Measurements from ENCODE around the gene UFD1. TPM values are rescaled to one million over a fixed set of nuclear protein-coding genes. Genes with fewer than 3 reads are reported as not detected.

UFD1 gene
- total and polyA plus RNA-seq, 2 of the 13 experiments (the other 11 are each of a cell fraction or from before 2014, with no cell fraction given): 47.9 to 51.1 TPM

DNA sequence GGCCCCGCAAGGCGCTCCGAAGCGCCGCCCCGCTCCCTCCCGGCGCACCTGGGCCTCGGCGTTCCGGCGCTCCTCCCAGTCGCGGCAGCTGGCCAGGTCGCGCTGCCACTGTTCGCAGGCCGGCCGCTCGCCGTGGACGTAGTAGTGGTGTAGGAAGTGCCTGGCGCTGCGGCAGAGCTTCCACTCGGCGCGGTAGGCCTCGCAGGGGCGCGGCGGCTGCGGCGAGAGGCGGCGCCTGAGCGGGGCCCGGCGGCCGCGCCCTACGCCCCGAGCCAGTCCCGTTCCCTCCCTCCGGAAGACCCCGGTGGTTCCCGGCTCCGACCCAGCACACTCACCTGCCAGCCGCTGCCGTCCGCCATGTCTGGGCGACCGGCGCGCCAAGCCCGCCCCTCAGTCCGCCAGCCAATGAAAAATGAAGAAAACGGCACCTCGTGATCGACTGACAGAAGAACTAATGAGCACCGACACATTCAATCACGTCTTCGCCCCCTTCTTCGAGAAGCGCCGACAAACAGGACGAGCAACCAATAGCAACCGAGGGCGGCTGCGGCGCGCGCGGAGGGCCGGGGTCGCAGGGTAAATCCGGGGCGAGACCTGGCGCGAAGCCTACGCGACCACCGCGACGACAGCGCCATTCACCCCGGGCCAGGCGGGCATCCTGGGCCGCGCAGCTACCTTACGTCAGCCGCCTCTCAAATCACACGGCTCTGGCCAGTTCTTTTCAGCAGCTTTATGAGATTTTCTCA is 31.5 kb downstream of the UFD1 start, which contains the start of gene C22orf39 (continued):
- TF ChIP-seq, protein P1, sequence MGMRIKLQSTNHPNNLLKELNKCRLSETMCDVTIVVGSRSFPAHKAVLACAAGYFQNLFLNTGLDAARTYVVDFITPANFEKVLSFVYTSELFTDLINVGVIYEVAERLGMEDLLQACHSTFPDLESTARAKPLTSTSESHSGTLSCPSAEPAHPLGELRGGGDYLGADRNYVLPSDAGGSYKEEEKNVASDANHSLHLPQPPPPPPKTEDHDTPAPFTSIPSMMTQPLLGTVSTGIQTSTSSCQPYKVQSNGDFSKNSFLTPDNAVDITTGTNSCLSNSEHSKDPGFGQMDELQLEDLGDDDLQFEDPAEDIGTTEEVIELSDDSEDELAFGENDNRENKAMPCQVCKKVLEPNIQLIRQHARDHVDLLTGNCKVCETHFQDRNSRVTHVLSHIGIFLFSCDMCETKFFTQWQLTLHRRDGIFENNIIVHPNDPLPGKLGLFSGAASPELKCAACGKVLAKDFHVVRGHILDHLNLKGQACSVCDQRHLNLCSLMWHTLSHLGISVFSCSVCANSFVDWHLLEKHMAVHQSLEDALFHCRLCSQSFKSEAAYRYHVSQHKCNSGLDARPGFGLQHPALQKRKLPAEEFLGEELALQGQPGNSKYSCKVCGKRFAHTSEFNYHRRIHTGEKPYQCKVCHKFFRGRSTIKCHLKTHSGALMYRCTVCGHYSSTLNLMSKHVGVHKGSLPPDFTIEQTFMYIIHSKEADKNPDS (CRISPR knock-in tag; IDR thresholded peaks at IDR 0.05): no peak
- TF ChIP-seq TOE1 (CRISPR knock-in tag; IDR thresholded peaks at IDR 0.05): no peak
- no peak for TF ChIP-seq THYN1 (CRISPR knock-in tag; IDR thresholded peaks at IDR 0.05; ENCODE audit: borderline replicate concordance, low read depth)
- no peak for TF ChIP-seq FUBP1 (CRISPR knock-in tag; IDR thresholded peaks at IDR 0.05; ENCODE audit: borderline replicate concordance)
- TF ChIP-seq IRF9 (CRISPR knock-in tag; IDR thresholded peaks at IDR 0.05; ENCODE audit: borderline replicate concordance): no peak
- peak; percentile 43; the same call in 1 of the 2 replicates for TF ChIP-seq ZNF142 (CRISPR knock-in tag; IDR thresholded peaks at IDR 0.05)
- TF ChIP-seq ZNF24 (IDR thresholded peaks at IDR 0.05): no peak
- 0 out of 2 replicates have a peak, but pooled peaks have one; percentile 55 for TF ChIP-seq ZHX1 (CRISPR knock-in tag; IDR thresholded peaks at IDR 0.05; ENCODE audit: low read depth)
- TF ChIP-seq ZNF253 (CRISPR knock-in tag; IDR thresholded peaks at IDR 0.05; ENCODE audit: borderline replicate concordance): no peak
- TF ChIP-seq FOSL1 (CRISPR knock-in tag; IDR thresholded peaks at IDR 0.05; ENCODE audit: borderline replicate concordance): no peak
- TF ChIP-seq AGO1 (IDR thresholded peaks at IDR 0.05; ENCODE audit: low read depth, low read length, poor library complexity, severe bottlenecking): peak; percentile 82
- TF ChIP-seq NCOA2 (CRISPR knock-in tag; IDR thresholded peaks at IDR 0.05): no peak
- no peak for TF ChIP-seq ZNF292 (CRISPR knock-in tag; IDR thresholded peaks at IDR 0.05; ENCODE audit: borderline replicate concordance, low read depth)
- TF ChIP-seq NFE2L2 (IDR thresholded peaks at IDR 0.05; ENCODE audit: low read length): no peak

Data from HepG2 (cell line).